HG03571 (cell line): Measurements from ENCODE around the gene FOXC2.

Experiments used
- ATAC-seq: cut with Tn5 transposase; IDR thresholded peaks from one replicate; pipeline ENCODE4 v1.9.1; 2021; ENCODE audit not compliant: unreplicated experiment

FOXC2 gene

DNA sequence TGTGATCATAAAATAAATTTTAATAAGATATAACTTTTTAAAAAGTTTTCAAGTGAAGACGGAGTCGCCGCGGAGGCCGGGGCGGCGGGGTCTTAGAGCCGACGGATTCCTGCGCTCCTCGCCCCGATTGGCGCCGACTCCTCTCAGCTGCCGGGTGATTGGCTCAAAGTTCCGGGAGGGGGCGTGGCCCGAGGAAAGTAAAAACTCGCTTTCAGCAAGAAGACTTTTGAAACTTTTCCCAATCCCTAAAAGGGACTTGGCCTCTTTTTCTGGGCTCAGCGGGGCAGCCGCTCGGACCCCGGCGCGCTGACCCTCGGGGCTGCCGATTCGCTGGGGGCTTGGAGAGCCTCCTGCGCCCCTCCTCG is at the start of gene FOXC2:
Gene FOXC2, plus strand, starts transcription at position 229 of the 365 bp plus-strand sequence. CDS start 507 bp downstream, outside the sequence.
- no peak for ATAC-seq

DNA sequence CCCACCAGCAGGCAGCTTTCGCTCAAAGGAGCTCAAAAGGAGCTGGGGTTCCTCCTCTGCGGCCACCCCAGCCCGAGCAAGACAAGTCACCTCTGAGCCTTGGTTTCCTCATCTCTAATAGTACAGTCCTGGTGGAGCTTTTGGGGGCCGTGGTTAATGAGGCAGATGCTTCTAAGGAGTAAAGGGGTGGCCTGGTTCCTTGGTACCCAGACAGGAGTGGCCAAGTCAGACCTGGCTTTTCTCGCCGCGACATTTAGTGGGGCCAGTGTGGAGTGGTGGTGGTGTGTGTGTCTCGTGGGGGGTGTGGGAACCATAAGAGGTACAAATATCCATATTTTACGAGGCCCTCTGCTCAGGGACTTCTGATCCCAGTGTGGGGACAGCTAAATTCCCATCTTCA is 49.6 kb upstream of the FOXC2 start:
- ATAC-seq, result no peak

DNA sequence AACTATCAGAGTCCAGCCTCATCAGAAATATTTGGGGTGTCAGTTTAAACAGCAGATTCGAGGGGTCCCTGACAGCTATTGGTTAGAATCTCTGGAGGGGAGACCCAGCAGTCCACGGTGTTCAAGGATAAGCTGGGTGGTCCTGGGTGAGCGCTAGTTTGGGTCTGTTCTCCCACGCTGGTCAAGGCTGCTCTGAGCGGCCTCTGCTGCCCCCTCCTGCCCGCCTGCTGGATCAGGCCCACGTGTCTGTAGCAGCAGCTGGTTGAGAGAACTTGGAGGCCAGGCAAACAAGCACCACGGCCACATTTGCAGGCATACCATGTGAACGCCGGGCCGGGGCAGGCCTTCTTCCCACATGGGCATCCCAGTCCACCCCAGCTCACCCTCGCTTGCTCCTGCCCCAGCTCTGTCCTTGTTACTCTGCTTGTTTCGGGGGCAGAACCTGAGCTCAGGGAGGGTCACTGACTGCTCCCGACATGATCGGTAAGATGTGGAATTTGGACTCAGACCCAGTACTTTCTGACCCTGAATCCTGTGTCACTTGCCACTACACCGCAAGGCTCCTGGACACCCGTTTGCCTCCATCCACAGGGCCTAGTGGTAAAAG is 48.9 kb upstream of the FOXC2 start:
- ATAC-seq, result no peak

DNA sequence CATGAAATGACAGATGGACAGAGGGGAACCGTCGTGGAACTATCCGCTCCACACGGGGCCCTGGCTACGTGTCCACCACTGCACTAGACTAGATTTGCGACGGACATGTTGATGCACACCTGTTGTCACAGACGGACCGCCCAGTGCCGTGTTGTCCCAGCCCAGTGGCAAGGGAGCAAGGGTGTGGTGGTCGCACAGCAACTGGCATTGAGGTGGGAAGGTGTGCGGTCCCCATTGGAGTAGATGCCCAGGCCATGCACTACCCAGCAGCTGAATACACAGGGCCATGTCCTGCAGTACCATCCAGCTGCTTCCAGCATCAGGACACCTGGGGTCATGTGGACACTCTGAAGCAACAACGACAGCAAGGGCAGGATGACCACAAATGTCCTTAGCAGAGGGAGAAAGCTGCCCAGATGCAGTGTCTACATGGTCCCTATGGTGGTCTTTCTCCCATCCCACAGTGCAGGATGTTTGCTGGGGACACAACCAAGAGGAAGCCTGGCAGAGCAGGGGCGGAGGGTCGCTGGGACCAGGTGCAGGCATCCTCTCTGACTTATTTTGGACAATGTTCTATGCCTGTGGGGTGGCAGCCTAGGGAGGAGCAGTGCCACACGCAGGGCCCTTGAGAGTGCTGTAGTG is 47.5 kb upstream of the FOXC2 start:
- ATAC-seq, result no peak

DNA sequence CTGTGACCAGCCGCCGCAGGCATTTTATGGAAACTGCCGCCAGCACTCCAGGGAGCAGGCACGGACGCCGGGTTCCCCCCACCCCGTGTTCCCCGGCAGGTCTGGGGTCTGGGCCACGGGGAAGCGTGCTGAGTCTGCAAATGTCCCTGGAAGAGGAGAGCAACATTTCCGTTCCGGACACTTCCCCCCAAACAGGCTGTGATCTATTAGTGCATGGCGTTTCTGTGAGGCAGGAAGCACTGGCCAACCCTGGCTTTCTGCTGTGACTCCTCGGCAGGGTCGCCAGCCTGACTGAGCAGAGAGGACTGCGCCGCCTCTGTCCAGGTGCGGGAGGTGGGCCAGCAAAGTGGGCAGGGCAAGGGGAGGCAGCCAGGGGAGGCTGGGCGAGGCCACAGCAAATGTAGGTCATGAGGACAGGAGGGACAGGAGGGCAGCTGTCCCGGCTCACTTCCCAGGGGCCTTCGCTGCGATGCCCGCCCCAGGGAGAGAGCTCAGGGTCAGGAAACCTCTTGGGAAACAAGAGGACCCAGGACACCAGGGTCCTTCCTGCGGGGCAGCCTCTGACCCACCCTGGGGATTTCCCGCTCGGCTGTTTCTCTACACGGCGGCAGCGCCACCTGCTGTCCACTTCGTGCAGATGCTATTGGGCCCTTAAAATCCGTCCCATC is 46.8 kb upstream of the FOXC2 start:
- ATAC-seq, result no peak

DNA sequence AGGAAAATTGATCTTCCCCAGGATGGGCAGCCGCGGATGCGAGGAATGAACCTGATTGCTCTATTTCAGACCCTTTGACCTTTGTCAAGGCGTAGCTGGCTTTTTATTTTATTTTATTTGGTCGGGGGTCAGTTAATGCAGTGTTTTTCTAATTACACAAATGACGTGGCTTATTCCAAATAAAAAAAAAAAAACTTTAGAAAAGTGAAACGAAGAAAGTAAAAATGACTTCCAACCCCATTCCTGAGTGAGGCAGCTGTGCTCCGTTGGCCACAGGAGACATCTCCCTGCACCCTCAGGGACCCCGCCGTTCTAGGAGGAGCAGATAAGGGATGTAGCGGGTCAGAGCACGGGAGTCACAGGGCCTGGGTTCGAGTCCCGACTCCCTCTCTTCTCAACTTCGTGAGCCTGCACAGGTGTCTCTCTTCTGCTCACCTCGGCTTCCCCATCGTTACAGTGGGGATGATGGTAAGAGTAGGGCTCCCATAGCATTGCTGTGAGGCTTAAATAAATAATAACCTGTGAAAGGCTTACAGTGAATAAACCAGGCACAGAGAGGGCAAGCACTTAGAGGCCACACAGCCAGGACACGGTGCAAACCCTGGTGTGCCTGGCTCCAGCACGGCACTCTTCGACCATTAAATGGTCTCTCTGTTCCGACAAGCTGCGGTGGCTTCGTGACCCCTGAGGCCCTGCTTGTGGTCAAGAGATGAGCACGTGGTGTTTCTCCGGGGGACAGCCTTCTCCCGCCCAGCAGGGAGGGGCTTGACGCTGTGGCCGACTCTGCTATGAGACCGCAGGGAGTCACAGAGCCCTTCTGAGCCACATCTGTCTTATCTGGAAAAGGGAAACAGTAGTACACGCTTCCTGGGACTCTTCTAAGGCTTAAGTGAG is 46.1 kb upstream of the FOXC2 start:
- no peak for ATAC-seq

DNA sequence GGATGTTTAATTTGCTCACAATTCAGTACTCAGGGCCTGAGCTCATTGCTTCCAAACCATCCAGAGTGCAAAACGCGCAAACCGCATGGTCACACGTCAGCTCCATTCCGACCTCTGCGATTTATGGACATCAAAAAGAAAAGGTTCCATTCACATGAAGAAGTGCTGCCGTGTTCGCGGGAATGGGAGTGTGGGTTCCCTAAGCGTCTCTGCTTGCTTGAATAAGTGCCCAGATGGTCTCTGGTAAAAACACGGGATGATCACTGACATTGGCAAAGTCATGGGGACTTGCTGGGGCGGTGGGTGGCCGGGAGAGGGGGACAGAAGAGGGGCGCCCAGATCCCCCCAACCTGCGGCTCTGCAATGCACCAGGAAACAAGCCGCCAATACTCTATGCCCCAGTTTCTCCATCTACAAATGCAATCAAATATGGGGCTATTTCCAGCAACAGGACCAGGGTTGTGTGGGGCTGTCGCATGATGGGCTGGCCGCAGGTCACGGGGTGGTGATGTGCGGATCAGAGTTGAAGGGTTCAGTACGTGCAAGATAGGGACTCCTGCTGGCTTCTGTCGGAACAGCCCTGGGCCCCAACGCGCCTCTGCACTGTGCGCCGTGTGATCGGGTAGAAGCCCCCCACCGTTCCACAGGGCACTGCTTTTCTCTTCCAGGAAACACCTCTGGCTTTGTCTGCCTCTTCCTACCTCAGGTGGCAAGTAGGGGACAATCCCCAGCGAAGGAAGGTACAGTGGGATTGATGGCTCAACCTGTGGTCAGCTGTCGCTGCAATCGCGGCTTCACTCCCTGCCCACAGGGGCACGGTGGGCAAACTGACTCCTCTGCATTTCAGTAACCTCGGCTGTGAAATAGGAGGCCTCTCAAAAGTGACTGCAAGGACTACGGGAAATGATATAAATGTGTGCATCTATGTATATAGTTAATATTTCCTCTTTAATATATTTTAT is 45.1 kb upstream of the FOXC2 start:
- no peak for ATAC-seq

DNA sequence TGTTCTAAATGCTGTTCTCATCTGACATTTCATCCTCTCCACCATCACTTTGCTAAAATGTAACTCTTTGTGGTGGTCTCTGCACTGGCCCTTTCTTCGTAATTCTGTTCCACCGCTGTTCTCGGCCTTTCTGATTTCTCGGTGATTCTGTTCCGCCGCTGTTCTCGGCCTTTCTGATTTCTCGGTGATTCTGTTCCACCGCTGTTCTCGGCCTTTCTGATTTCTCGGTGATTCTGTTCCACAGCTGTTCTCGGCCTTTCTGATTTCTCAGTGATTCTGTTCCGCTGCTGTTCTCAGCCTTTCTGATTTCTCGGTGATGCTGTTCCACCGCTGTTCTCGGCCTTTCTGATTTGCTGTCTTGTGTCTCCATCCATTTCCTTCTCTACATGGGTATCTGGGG is 44.0 kb upstream of the FOXC2 start:
- no peak for ATAC-seq

DNA sequence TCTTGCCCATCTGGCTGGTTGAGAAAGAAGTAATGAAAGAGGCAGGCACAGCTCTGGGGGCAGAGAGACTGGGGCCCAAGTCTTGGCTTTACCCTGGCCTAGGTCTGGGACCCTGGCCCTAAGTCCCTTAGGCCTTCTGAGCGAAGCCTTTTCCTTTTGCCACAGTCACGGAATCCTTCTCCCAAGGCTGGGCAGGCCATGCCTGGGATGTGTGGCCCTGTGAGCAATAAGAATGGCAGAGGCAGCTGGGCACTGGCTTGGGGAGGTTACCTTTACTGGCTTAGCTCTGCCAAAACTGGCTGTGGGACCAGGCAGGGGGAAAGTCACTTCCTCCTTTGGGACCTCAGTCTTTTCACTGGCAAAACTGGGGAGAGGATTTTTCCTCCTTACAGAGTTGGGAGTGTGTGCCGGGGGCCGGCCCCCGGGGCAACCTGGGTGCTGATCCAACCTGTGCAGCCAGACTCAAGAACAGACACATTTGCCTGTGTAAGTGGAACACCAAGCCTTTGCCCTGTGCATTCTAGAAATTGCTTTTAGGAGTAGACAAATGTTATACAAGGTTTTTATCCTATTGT is 43.4 kb upstream of the FOXC2 start:
- no peak for ATAC-seq

DNA sequence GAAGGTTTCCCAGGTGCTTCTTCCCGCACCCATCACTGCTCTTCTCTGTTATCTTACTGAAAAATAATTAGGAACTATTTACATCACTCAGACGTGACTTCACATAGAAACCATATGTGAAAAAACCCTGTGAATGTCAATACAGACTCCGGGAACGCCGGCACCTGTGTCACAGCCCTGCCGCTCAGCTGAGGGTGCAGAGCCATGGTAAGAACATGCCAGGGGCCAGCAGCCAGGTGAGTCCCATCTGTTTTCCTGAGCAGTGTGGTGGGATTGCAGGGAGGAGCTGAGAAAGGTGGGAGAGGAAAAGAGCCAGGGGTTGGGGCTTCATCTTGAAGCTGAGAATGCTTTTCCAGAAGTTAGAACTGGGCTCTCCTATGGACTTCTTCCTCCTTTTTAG is 42.6 kb upstream of the FOXC2 start:
- ATAC-seq, result no peak

DNA sequence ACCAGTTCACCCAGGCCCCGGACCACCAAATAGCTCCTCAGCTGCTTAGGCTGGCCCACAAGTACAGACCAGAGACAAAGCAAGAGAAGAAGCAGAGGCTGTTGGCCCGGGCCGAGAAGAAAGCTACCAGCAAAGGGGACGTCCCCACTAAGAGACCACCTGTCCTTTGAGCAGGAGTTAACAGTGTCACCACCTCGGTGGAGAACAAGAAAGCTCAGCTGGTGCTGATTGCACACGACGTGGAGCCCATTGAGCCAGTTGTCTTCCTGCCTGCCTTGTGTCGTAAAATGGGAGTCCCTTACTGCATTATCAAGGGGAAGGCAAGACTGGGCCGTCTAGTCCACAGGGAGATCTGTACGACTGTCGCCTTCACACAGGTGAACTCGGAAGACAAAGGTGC is 40.9 kb upstream of the FOXC2 start:
- no peak for ATAC-seq

DNA sequence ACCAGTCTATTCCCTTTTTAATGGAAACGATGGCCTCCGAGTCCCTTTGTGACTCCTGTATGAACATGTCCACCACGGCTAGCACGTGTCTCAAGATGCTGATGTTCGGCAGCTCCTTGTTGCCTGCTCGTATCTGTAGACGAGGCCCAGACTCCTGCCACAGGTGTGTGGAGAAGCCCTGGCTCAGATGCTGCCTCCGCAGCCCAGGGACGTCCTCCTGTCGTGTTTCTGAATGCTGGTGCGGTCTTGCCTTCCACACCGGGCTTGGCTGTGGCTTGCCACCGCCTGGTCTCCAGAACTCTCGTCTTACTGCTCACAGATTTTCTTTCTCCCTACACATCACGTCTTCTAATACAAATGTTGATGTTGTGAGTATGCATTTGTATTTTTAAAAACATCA is 39.3 kb upstream of the FOXC2 start:
- ATAC-seq, result no peak

DNA sequence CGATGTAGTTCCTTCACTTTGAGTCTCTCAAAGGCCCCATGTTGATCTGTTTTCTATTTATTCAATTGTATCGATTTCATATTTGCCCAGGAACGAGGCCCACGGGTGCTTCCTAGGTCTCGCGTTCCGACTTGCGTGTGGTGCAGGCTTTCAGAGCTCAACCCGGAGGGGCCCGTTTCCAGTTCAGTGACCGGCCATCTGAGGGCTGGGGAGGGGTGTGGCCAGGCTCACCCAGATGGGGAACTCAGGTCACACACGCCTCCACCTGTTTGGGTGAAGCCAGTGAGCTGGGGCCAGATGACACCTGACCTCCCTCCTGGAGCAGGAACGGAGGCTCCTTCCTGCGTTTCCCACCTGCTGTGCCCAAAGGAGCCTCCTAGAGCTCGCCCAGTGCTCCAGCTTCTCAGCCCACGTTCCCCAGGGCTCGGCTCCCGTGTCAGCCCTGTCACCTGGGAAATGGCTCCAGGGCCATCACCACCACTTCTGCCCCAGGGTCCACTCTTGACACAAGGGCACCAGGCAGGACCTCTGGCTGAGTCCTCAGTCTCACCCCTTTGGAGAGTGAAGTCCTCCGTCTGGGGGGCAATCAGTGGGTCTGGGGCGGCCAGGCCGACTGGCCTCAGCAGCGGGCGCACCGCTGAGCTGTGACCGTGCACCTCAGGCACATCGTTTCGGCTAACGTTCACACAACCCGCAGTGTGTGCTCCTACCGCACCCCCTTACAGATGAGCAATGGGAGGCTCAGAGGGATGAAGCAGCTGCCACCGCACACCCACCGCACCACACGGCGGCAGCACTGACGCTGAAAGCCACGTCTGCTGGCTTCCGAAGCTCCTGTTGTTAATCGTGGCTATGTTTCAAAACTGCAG is 38.3 kb upstream of the FOXC2 start:
- no peak for ATAC-seq

DNA sequence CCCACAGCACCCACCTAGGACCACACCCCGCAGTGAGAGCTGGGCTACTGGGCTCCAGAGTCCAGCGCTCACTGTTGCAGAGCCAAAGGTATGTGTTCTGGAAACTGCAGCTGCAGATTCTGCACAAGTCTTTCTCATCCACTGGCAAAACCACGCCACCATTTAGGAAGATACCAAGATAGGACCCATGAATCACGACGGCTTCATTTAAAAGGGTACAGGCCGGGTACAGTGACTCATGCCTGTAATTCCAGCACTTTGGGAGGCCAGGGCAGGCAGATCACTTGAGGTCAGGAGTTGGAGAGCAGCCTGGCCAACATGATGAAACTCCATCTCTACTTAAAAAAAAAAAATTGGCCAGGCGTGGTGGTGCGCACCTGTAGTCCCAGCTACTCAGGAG is 37.5 kb upstream of the FOXC2 start:
- no peak for ATAC-seq

DNA sequence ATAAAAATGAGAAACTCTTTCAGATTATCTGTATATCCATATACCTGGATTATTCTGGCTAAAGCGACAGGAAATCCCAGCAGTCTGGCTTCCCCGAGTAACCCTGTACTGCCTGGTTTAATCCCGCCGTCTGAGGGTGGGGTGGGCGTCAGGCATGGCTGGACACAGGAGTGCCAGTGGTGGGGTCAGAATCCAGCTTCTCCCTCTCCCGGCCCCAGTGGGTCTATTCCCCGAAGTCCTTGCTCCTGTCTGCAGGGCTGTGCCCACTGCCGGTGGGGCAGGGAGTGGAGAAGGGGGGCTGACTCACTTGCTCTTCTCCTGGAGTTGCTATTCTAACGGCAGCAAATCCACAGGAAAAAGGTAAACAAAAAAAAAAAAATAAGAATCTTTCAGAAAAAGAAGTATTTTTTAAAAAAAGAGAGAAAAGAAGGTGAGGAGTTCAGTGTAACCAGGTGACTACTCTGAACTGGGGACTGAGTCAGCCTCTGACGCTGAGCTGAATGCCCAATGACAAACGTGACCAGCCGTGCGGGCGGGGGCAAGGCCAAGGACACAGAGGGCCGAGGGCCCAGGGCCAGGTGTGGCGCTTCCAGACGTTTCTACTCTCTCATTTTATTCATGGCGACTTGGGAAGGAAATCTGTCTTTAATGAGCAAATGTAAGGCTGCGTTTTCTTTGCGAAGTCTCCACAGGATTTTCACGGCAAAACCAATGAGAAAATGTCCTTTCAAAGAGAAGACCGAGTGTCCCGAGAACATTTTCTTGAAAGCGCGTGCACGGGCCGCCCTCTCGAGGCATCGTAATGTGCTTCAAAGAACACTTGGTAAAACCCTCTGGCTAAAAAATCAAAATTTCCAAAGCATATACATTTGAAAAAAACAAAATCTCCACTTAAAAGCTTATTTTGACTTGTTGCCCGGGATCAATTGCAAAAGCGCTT is 36.1 kb upstream of the FOXC2 start:
- no peak for ATAC-seq

DNA sequence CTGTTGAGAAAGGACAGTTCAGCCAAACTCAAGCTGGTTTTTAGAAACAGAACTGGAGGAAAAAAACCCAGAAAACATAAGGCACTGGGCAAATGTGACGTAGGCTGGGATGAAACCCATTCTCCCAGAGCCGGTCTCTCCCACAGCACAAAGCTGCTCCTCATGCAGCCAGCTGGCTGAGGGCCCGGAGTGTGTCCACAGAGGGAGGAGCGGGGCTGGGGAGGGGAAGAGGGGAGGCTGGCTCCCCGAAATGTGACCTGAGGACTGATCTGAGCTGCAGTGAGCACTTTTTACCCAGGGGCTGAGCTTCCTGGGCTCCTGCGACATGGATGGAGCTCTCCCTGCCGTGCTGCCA is 35.5 kb upstream of the FOXC2 start:
- ATAC-seq, result no peak

DNA sequence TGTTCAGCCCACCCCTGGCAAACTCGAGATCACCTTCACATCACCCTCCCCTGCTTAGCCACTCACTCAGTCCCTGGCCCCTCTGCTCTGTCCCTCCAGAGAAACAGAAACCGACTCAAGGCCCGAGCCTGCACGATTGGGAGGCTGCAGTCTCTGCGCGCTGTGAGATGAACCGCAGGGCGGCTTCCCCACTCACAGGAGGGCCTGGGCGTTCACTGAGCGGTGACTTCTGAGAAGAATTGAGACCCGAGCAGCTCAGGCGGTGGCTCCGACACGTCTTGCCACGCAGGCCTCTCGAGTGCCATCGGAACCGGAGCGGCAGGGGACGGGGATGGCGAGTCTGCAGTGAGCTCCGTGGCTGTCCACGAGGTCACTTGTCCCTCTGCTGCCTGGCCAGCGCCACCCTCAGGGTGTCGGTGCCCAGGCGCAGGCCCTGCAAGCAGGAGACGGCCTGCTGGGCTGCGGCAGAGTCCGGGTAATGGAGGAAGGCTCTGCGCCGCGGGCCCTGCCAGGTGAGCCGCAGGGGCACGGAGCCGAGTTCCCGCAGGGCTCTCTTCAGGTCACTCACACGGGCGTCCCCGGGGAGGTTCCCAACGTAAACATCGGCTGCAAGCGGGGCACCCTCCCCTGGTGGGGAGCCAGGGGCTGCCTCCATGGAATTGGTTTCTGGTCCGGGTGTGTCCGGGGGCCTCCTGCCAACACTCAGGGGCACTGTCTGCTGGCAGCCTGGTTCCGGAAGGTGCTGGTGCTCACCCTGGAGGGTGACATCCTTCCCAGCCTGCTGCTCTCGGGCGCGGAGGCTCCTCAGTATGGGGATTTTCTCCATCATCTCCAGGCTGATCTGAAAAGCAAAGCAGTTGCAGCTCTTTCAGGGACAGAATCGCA is 34.7 kb upstream of the FOXC2 start:
- ATAC-seq, result no peak
